ENCODE results near the gene UNK. TPM values are rescaled to one million over a fixed set of nuclear protein-coding genes. Genes with fewer than 3 reads are reported as not detected.
A peak's percentile ranks its signal among the peaks of the same experiment; 100 is the strongest.

Gene UNK
- polyA plus RNA-seq, 1 donor: 35.7 TPM

DNA sequence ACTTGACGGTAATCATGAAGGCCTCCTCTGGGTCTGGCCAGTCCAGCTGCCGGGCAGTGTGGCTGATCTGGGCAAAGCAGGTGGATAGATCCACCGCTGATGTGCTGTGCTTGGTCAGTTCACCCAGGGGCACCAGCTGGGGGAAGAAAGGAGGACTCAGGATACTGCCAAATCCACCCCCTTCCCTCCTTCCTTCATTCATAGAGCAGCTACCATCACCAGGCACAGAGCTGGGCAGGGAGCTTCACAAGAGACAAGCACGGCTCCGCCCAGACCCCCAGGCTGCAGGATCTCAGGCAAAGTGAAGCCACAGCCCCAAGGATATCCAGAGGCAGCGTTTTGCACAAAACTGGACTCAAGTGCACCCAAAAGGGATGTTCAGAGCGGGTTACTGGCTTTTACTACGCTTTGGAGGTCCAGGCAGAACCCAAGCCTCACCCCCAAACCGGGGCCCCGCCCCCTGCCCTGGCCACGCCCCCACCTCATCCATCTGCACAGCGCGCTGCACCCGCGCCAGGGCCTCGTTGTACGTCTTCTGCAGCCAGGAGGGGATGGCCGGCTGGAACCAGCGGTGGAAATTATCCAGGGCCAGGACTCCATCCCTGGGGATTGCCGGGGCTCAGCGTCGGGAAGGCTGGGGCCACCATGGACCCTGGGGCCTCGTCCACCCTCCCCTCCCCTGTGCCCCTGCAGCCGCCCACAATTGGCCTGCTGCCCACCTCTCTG is 50.5 kb downstream of the UNK start:
- H3K9me3 ChIP-seq (ENCODE audit: control insufficient read depth, low read depth, low read length): peaks cover 6% of the 10 kb centered on the region
- peaks cover 8% of the 10 kb centered on the region for H3K36me3 ChIP-seq (ENCODE audit: control insufficient read depth, insufficient read depth, low read length)
- H3K4me3 ChIP-seq (ENCODE audit: low read length): no peak overlapping the region
- H3K4me1 ChIP-seq (ENCODE audit: control insufficient read depth, insufficient read depth, low read length): no peaks in the 10 kb centered on the region
- no peaks in the 10 kb centered on the region for H3K27me3 ChIP-seq (ENCODE audit: control insufficient read depth, insufficient read depth, low read length)
- WGBS (ENCODE audit: insufficient coverage, low lambda C conversion rate): no CpG with 5 or more reads among the region's 24 CpGs
- no peak overlapping the region for H3K27ac ChIP-seq (ENCODE audit: low read length)
- DNase-seq: no peak

GRCh38 chr17:75835654-75835987 is 51.0 kb downstream of the UNK start:
- DNase-seq: no peak
- H3K4me3 ChIP-seq (ENCODE audit: low read length): no peak overlapping the region
- WGBS (ENCODE audit: insufficient coverage, low lambda C conversion rate): no CpG with 5 or more reads among the region's 9 CpGs
- no peaks in the 10 kb centered on the region for H3K4me1 ChIP-seq (ENCODE audit: control insufficient read depth, insufficient read depth, low read length)
- peaks cover 8% of the 10 kb centered on the region for H3K36me3 ChIP-seq (ENCODE audit: control insufficient read depth, insufficient read depth, low read length)
- no peak overlapping the region for H3K27ac ChIP-seq (ENCODE audit: low read length)
- H3K27me3 ChIP-seq (ENCODE audit: control insufficient read depth, insufficient read depth, low read length): no peaks in the 10 kb centered on the region
- peaks cover 6% of the 10 kb centered on the region for H3K9me3 ChIP-seq (ENCODE audit: control insufficient read depth, low read depth, low read length)

DNA sequence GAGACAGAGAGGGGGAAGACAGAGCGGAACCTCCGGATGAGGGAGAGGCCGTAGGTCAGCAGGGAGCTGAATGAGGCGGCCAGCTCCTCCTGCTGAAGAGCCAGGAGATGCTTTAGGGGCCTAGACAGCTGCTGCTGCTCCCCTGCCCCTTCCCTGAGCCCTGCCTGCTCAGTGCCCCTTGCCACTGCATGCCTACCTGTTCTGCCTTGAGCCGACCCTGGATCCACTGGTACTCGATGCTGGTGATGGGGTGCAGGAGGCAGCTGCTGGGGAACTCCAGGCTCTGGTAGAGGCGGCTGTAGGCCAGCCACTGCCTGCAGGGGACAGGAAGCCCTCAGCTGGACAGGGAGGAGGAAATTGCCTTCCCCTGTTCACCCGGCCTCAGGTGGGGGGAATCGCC is 52.0 kb downstream of the UNK start:
- no peak for DNase-seq
- WGBS (ENCODE audit: insufficient coverage, low lambda C conversion rate): no CpG with 5 or more reads among the region's 9 CpGs
- no peak overlapping the region for H3K27ac ChIP-seq (ENCODE audit: low read length)
- H3K4me1 ChIP-seq (ENCODE audit: control insufficient read depth, insufficient read depth, low read length): no peaks in the 10 kb centered on the region
- no peak overlapping the region for H3K4me3 ChIP-seq (ENCODE audit: low read length)
- peaks cover 8% of the 10 kb centered on the region for H3K36me3 ChIP-seq (ENCODE audit: control insufficient read depth, insufficient read depth, low read length)
- H3K27me3 ChIP-seq (ENCODE audit: control insufficient read depth, insufficient read depth, low read length): no peaks in the 10 kb centered on the region
- peaks cover 6% of the 10 kb centered on the region for H3K9me3 ChIP-seq (ENCODE audit: control insufficient read depth, low read depth, low read length)

GRCh38 chr17:75837899-75838298 is 53.3 kb downstream of the UNK start:
- no CpG with 5 or more reads among the region's 7 CpGs for WGBS (ENCODE audit: insufficient coverage, low lambda C conversion rate)
- Histone ChIP-seq H3K36me3 (ENCODE audit: control insufficient read depth, insufficient read depth, low read length) (peaks cover 8% of the 10 kb centered on the region), H3K27ac (ENCODE audit: low read length) (no peak overlapping the region), H3K4me1 (ENCODE audit: control insufficient read depth, insufficient read depth, low read length) (no peaks in the 10 kb centered on the region), H3K4me3 (ENCODE audit: low read length) (no peak overlapping the region), H3K9me3 (ENCODE audit: control insufficient read depth, low read depth, low read length) (peaks cover 6% of the 10 kb centered on the region), H3K27me3 (ENCODE audit: control insufficient read depth, insufficient read depth, low read length) (no peaks in the 10 kb centered on the region)
- DNase-seq: no peak

DNA sequence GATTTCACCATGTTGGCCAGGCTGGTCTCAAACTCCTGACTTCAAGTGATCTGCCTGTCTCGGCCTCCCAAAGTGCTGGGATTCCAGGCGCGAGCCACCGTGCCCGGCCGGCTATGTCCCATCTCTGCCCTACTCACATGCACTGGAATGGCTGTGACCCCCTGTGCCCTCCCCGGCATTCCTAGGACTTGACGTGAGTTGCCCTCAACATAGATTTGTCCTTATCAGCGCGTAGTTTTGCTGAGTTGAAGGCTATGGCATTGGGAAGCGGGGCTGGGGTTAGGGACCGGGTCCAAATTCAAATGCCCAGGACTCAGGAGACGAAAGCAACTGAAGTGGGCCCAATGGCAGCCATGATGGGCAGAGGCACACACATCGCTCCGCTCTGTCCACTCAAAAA is 53.8 kb downstream of the UNK start:
- Histone ChIP-seq H3K36me3 (ENCODE audit: control insufficient read depth, insufficient read depth, low read length) (peaks cover 8% of the 10 kb centered on the region), H3K27me3 (ENCODE audit: control insufficient read depth, insufficient read depth, low read length) (no peaks in the 10 kb centered on the region), H3K9me3 (ENCODE audit: control insufficient read depth, low read depth, low read length) (peaks cover 6% of the 10 kb centered on the region), H3K4me3 (ENCODE audit: low read length) (no peak overlapping the region), H3K4me1 (ENCODE audit: control insufficient read depth, insufficient read depth, low read length) (no peaks in the 10 kb centered on the region), H3K27ac (ENCODE audit: low read length) (no peak overlapping the region)
- no CpG with 5 or more reads among the region's 15 CpGs for WGBS (ENCODE audit: insufficient coverage, low lambda C conversion rate)
- no peak for DNase-seq

DNA sequence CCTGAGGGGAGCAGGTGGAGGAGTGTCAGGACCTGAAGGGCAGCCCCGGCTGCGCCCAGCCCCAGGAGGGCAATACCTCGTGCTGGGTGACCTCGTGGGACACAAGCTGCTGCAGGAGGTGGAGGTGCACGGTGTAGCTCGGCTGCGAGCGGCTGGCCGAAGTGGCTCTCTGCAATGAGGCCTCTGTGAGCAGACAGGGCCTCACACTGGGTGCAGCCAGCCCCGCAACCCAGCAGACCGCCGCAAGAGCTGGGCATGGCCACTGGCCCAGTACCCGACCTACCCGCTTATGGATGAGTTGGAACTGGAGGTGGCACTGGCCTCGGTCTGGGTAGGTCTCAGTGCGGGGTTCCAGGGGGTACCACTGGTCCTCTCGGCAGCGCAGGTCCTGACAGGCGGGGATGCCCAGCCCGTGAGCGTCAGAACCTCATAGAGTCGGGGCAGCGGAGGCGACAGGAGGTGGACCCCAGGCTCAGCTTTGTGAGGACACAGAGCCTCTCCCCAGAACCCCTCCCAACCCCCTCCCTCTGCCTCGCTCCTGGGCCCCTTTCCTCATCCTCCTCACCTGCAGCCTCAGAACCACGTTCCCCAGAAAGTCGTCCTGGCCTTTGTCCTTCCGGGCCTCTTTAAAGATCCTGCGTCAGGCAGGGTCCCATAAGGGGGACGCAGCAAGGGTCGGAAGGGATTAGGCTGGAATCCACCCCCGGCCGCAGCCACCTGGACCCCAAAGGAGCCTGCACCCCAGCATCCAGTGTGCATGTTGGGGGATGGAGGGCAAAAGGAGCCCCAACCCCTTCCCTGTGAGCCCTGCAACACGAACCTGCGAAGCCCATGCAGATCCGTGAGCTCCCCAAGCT is 55.6 kb downstream of the UNK start:
- H3K27me3 ChIP-seq (ENCODE audit: control insufficient read depth, insufficient read depth, low read length): no peaks in the 10 kb centered on the region
- H3K36me3 ChIP-seq (ENCODE audit: control insufficient read depth, insufficient read depth, low read length): no peaks in the 10 kb centered on the region
- H3K9me3 ChIP-seq (ENCODE audit: control insufficient read depth, low read depth, low read length): peaks cover 3% of the 10 kb centered on the region
- no peak overlapping the region for H3K27ac ChIP-seq (ENCODE audit: low read length)
- H3K4me3 ChIP-seq (ENCODE audit: low read length): no peak overlapping the region
- H3K4me1 ChIP-seq (ENCODE audit: control insufficient read depth, insufficient read depth, low read length): peaks cover 15% of the 10 kb centered on the region
- DNase-seq: no peak
- 83% methylated on average over 2 of the region's 36 CpGs for WGBS (ENCODE audit: insufficient coverage, low lambda C conversion rate)

- Histone ChIP-seq H3K9me3 (ENCODE audit: control insufficient read depth, low read depth, low read length) (no peaks in the 10 kb centered on the region), H3K4me3 (ENCODE audit: low read length) (no peak overlapping the region), H3K4me1 (ENCODE audit: control insufficient read depth, insufficient read depth, low read length) (peaks cover 21% of the 10 kb centered on the region), H3K36me3 (ENCODE audit: control insufficient read depth, insufficient read depth, low read length) (peaks cover 1% of the 10 kb centered on the region), H3K27me3 (ENCODE audit: control insufficient read depth, insufficient read depth, low read length) (no peaks in the 10 kb centered on the region), H3K27ac (ENCODE audit: low read length) (no peak overlapping the region)
- no CpG with 5 or more reads among the region's 7 CpGs for WGBS (ENCODE audit: insufficient coverage, low lambda C conversion rate)
- no peak for DNase-seq
Observed at GRCh38 chr17:75840799-75841164, 56.2 kb downstream of the UNK start.

- Histone ChIP-seq H3K4me3 (ENCODE audit: low read length) (no peak overlapping the region), H3K27ac (ENCODE audit: low read length) (no peak overlapping the region), H3K36me3 (ENCODE audit: control insufficient read depth, insufficient read depth, low read length) (peaks cover 17% of the 10 kb centered on the region)
Observed at GRCh38 chr17:75842411-75842810, 57.8 kb downstream of the UNK start.

GRCh38 chr17:75842963-75843576 is 58.5 kb downstream of the UNK start:
- H3K27me3 ChIP-seq (ENCODE audit: control insufficient read depth, insufficient read depth, low read length): no peaks in the 10 kb centered on the region
- WGBS (ENCODE audit: insufficient coverage, low lambda C conversion rate): no CpG with 5 or more reads among the region's 22 CpGs

More at GRCh38 chr17:75842411-75842810, 57.8 kb downstream of the UNK start:
- no peaks in the 10 kb centered on the region for H3K9me3 ChIP-seq (ENCODE audit: control insufficient read depth, low read depth, low read length)
- H3K4me1 ChIP-seq (ENCODE audit: control insufficient read depth, insufficient read depth, low read length): peaks cover 37% of the 10 kb centered on the region
- WGBS (ENCODE audit: insufficient coverage, low lambda C conversion rate): no CpG with 5 or more reads among the region's 18 CpGs
- no peak for DNase-seq
- H3K27me3 ChIP-seq (ENCODE audit: control insufficient read depth, insufficient read depth, low read length): no peaks in the 10 kb centered on the region

More at GRCh38 chr17:75842963-75843576, 58.5 kb downstream of the UNK start:
- Histone ChIP-seq H3K27ac (ENCODE audit: low read length) (peak overlapping the region; percentile 66), H3K4me1 (ENCODE audit: control insufficient read depth, insufficient read depth, low read length) (peaks cover 44% of the 10 kb centered on the region), H3K9me3 (ENCODE audit: control insufficient read depth, low read depth, low read length) (no peaks in the 10 kb centered on the region), H3K4me3 (ENCODE audit: low read length) (peak overlapping the region; percentile 44), H3K36me3 (ENCODE audit: control insufficient read depth, insufficient read depth, low read length) (peaks cover 24% of the 10 kb centered on the region)
- DNase-seq: no peak
